Germinal center (tissue), 1 donor: ENCODE results near the gene ZSCAN5B.
"Not testable (repeated sequence)": the region's sequence is repeated elsewhere in the genome, so short reads cannot be mapped to it uniquely, and the experiment has no call there.

Source experiments
- DNase-seq: peaks from one replicate; pipeline ENCODE4 v3.0.0; 2012; ENCODE audit warnings: mixed read lengths, low spot score

ZSCAN5B gene

DNA sequence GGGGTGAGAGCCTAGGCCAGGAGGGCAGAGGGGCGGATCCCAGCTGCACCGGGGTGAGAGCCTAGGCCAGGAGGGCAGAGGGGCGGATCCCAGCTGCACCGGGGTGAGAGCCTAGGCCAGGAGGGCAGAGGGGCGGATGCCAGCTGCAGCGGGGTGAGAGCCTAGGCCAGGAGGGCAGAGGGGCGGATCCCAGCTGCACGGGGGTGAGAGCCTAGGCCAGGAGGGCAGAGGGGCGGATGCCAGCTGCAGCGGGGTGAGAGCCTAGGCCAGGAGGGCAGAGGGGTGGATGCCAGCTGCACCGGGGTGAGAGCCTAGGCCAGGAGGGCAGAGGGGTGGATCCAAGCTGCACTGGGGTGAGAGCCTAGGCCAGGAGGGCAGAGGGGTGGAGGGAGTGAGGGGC lies 21.3 kb downstream of the ZSCAN5B start:
- DNase-seq, result not testable (repeated sequence)

DNA sequence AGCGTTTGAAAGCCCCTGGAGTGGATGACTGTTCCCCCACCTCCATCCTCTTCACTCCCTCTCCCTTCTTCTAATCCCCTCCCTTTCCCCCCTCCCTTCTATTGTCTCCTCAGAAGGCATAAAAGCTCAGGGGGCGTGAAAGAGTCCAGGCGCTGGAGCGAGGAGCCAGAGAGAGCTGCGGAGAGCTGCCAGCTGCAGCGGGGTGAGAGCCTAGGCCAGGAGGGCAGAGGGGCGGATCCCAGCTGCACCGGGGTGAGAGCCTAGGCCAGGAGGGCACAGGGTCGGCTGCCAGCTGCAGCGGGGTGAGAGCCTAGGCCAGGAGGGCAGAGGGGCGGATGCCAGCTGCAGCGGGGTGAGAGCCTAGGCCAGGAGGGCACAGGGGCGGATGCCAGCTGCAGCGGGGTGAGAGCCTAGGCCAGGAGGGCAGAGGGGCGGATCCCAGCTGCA lies 21.7 kb downstream of the ZSCAN5B start, which contains the start of gene GALP:
Gene GALP, plus strand, starts transcription at position 148 of the 447 bp plus-strand sequence. CDS start 1,101 bp downstream, outside the sequence.
- not testable (repeated sequence) for DNase-seq

DNA sequence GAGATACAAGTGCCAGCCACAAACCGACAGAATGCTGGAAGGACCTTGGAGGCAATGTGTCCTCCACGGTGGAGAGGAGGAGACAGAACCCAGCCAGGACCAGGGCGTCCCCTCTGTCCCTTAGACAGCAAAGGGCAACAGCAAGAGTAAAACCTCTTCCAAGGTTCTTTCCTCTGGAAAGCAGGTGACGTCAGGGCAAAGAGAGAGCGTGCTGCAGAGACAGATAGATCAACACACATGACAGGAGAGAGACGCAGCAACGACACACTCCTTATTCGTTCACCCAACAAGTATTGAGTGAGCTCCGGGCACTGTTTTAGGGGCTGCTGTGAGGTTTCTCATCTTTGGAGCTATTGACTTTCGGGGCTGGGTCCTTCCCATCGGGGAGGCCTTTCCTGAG lies 23.0 kb downstream of the ZSCAN5B start:
- no peak for DNase-seq

DNA sequence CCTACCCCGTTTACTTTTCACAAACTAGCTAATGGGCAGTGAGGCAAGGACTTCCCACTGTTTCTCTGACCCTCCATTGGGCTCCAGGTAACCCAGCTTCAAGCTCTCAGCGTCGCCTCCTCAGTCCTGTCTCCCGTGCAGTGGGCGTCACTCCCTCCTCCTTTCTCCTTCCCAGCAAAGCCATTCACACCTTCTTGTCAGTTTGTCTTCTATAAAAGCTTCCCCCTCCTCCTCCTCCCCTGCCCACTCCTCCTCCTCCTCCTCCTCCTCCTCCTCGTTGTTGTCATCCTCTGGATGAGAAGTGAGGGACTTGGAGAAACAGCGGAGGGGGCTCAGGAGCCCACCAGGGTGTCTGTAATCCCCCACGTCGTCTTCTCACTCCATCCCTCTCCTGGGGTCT lies 23.5 kb downstream of the ZSCAN5B start:
- no peak for DNase-seq

DNA sequence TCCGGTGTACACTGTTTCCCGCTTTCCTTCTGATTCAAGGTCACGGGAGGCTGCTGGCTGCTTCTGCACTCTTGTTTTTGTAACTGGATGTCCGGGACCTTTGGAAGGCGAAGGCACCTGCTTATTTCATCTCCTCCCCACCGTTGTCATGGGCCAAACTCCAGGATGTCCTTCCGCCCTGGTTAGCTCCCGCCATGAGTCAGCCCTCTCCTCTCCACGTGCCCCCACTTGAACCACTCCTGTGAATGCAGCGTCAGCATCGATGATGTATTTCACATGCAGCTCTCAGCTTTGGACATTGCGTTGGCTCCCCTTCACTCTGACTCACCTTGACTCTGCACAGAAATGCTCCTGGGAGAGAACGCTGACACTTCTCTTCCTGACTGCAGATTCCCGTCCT lies 27.3 kb downstream of the ZSCAN5B start:
- DNase-seq, result no peak

DNA sequence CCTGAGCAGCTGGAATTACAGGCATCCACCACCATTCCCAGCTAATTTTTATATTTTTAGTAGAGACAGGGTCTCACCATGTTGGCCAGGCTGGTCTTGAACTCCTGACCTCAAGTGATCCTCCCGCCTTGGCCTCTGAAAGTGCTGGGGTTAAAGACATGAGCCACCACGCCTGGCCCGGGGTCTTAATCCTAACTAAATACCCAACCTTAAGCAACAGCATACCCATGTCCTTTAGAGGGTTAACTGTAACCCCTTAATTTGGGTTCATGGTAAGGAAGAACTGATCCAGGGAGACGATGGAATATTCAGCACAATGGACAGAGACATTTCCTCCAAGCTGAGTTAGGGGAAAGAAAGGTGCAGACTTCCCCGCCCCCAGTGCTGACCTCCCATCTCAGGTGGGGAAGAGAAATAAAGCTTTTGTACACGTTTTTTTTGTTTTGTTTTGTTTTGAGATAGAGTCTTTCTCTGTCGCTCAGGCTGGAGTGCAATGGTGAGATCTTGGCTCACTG lies 30.5 kb downstream of the ZSCAN5B start:
- no peak for DNase-seq

DNA sequence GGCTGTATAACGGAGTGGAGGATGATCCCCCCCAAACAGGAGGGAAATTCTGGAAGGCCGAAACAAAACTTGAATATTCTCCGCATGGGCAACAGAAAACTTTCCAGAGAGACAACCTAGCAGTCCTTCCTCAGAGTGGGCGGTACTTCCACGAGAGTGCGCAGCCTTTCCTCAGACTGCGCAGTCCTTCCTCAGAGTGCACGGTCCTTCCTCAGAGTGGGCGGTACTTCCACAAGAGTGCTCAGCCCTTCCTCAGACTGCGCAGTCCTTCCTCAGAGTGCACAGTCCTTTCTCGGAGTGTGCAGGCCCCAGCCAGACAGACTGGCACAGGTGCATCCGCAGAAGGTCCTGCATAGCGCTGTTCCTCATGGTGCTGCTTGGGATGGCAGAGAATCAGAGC lies 34.5 kb downstream of the ZSCAN5B start:
- no peak for DNase-seq

DNA sequence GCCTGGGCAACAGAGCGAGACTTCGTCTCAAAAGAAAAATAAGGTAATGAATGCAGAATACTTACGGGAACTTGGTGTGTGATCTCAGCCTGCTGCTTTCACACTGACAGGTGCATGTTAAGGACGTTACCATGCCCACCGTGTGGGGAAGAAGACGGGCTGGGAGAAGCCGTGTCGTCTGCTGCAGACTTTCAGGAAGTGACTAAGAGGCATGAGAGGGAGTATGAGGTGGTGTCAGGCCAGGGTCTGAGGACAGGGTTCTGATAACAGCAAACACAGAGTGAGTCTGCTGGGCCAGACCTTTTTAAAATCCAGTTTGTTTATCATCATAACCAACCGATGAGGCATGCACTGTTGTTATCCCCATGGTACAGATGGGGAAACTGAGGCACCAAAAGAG lies 35.3 kb downstream of the ZSCAN5B start:
- DNase-seq, result no peak

GRCh38 chr19:56161534-56161933 lies 36.0 kb downstream of the ZSCAN5B start:
- DNase-seq, result no peak

GRCh38 chr19:56159622-56160271 lies 37.8 kb downstream of the ZSCAN5B start:
- DNase-seq, result no peak

- no peak for DNase-seq
These were observed 38.5 kb downstream of the ZSCAN5B start for GRCh38 chr19:56159009-56159559.

DNA sequence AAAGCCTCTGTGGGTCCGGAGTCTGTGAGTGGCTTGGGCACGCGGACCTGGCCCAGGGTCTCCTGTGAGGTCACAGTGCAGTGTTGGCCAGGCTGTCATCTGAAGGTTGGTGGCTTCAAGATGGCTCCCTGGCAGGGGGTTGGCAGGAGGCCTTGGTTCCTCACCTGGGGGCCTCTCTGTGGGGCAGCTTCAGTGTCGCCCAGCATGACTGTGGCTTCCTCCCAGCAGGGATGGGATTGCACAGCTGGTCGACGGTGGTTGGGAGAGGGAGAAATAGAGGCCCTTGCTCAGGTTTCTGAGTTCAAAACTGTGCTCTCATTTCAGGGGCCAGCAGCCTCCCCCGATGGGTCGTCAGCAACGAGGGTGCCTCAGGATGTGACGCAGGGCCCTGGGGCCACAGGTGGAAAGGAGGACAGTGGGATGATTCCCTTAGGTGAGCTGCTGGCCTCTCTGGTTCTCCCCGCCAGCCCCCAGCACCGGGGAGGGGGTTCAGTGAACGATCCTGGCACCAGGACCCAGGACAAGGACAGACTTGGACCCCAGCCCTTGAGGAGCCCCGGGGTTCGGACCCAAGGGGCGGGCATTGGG lies 39.3 kb downstream of the ZSCAN5B start:
- DNase-seq, result no peak

DNA sequence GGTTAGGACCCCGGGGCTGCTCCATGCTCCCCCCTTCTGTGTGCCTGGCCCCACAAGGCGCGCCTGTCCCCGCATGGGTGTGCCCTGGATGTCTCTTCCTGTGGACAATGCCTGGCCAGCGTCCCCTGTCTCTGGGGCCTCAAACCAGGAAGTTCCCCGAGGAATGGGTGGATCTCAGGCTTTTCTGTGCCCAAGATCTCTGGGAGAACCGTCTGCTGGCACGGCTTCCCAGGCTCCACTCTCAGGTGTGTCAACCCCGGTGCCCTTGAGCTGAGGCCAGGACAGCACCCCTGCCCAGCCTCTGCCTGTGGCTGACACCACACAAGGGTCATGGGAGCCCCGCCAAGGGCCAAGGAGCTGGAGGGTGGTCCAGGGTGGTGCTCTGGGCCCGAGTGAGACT lies 40.8 kb downstream of the ZSCAN5B start:
- no peak for DNase-seq

- no peak for DNase-seq
These were observed 42.4 kb downstream of the ZSCAN5B start for GRCh38 chr19:56155124-56155687.

DNA sequence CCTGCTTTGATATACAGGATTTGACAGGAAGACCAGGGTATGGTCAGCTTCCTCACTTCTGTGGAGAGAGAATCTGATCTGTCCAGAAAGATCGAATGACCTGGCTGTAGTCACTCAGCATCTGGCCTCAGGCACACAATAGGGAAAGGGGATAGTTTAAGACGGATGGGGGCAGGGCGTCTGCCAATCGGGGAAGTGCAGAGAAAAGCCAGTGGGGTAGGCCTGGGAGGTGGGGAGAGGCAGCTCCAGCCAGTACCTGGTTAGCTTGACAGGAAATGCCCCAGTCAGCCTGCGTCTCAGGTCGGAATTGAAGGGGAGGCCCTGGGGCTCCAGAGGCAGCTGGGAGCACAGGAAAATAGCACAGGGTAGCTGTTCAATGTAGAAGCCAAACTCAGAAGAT lies 44.1 kb downstream of the ZSCAN5B start:
- no peak for DNase-seq

DNA sequence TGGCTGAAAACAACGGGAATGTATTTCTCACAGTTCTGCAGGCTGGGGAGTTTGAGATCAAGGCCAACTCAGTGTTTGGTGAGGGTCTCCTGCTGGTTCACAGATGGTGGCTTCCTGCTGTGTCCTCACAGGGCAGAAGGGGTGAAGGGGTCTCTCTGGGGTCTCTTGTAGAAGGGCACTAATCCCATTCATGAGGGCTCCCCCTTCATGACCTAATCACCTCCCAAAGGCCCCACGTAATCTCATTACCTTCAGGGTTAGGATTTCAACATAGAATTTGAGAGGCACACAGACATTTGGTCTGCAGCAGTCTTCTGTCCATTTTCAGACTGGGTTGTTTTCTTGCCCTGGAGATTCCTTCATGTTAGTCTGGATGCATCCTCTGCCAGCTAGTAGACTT lies 44.9 kb downstream of the ZSCAN5B start:
- no peak for DNase-seq

- DNase-seq, result no peak
These were observed 47.2 kb downstream of the ZSCAN5B start for GRCh38 chr19:56150358-56150757.

GRCh38 chr19:56149656-56150038 lies 47.9 kb downstream of the ZSCAN5B start:
- DNase-seq, result no peak

DNA sequence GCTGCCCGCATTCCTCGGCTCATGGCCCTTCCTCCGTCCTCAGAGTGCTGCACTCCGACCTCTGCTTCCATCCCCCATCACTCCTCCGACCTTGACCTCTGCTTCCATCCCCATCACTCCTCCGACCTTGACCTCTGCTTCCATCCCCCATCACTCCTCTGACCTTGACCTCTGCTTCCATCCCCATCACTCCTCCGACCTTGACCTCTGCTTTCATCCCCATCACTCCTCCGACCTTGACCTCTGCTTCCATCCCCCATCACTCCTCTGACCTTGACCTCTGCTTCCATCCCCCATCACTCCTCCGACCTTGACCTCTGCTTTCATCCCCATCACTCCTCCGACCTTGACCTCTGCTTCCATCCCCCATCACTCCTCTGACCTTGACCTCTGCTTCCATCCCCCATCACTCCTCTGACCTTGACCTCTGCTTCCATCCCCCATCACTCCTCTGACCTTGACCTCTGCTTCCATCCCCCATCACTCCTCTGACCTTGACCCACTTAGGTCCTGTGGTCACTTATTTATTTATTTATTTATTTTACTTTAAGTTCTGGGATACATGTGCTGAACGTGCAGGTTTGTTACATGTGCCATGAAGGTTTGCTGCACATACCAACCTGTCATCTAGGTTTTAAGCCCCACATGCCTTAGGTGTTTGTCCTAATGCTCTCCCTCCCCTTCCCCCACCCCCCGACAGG lies 48.5 kb downstream of the ZSCAN5B start:
- DNase-seq, result not testable (repeated sequence)

DNA sequence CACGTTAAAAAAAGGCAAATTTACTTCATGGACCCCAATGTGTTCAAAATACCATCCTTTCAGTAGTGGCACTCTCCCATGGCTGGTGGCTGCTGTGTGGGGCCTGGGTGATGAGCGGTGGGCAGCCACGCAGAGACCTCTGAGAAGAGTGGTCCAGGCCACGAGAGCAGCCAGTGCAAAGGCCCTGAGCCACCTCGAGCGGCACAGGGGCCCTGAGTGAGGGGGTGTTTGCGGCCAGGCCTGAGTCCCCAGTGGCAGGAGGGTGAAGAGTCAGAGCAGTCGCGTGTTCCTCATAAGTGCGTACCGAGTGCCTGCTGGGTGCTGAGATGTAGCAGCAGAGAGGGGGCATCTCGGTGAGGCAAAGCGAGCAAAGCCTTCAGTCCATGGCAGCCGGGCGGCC lies 49.5 kb downstream of the ZSCAN5B start:
- DNase-seq, result no peak

GRCh38 chr19:56147307-56147706 lies 50.3 kb downstream of the ZSCAN5B start:
- DNase-seq, result no peak

DNA sequence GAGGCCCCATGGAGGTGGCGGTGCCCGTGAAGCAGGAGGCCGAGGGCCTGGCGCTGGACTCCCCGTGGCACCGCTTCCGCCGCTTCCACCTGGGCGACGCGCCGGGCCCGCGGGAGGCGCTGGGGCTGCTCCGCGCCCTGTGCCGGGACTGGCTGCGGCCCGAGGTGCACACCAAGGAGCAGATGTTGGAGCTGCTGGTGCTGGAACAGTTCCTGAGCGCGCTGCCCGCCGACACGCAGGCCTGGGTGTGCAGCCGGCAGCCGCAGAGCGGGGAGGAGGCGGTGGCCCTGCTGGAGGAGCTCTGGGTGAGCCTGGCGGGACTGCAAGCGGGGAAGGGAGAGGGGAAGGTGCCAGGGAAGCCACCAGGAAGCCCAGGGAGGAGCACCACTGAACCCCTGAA lies 50.7 kb downstream of the ZSCAN5B start:
- DNase-seq, result no peak
